Peyer's patch (tissue), 4 donors: ENCODE measurements around the gene CACNA2D3. TPM values are rescaled to one million over a fixed set of nuclear protein-coding genes. Genes with fewer than 3 reads are reported as not detected.

ENCODE experiments used
- DNase-seq, 3 donors: peaks; one replicate each; pipeline ENCODE4 v3.0.0-alpha.2; 2017 to 2019
- H3K27ac ChIP-seq, 4 donors: fragments of 200-600 bp; sonication (generic); one replicate each; pipeline ENCODE4 v1.5.1; 2016 to 2019
- H3K27me3 ChIP-seq, 2 donors: fragments of 200-600 bp; sonication (generic); one replicate each; pipeline ENCODE4 v1.5.1; 2019
- H3K36me3 ChIP-seq, 3 donors: fragments of 200-600 bp; sonication (generic); one replicate each; pipeline ENCODE4 v1.5.1; 2016 to 2019
- H3K4me1 ChIP-seq, 4 donors: fragments of 200-600 bp; sonication (generic); one replicate each; pipeline ENCODE4 v1.5.1; 2016 to 2019
- H3K4me3 ChIP-seq, 4 donors: fragments of 200-600 bp; sonication (generic); 1 replicate in 3 of 4; 2 replicates in 1 of 4; pipeline ENCODE4 v1.5.1; 2016 to 2019; ENCODE audit warnings: mild to moderate bottlenecking in 1 of 4
- H3K9me3 ChIP-seq, 4 donors: fragments of 200-600 bp; sonication (generic); one replicate each; pipeline ENCODE4 v1.5.1; 2016 to 2019; ENCODE audit warnings: mild to moderate bottlenecking in 1 of 4
- POLR2A ChIP-seq, 2 donors: fragments of 450-650 bp; IDR thresholded peaks; one replicate each; pipeline ENCODE4 v1.5.1; 2017; ENCODE audit warnings: antibody characterized with exemption in 2 of 2, mild to moderate bottlenecking in 2 of 2, moderate library complexity in 2 of 2
- total RNA-seq, 4 donors: library from RNA; depleted of rRNA; stranded (reverse); fragments of >200 nt; gene quantifications; one replicate each; pipeline ENCODE4 v1.1.0, GENCODE V29; 2016
- TF ChIP-seq, protein P1 (sequence below), 6 experiments: fragments of 450-650 bp in 4 of 6; fragments of 200-600 bp in 2 of 6; sonication (generic) in 1 of 6; IDR thresholded peaks; one replicate each; pipeline ENCODE4 v1.5.1; 2017 to 2019; ENCODE audit warnings: antibody characterized with exemption in 6 of 6, mild to moderate bottlenecking in 3 of 6, moderate library complexity in 1 of 6

Gene CACNA2D3
- total RNA-seq, 4 donors from 2014 or later: 0.27 to 5.0 TPM; not detected in 2

DNA sequence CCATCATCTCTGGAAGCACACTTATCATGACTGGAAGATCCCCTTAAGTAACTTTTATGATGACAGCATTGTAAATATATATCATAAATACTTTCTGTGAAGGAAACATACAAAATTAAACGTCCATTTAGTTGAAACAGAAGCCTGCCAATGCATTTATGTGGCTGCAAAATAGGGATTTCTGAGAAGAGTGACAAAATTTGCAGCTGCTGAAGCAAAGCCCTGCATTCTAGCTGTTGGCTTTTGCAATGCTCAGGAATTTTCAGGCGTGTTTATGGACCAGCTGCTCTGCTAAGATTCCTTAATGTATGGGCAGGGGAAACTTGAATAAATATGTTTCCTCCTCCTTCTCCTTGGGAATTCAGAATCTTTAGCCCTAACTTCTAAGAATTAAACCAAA, 137.3 kb downstream of the CACNA2D3 start:
- no peak overlapping the region for H3K27ac ChIP-seq
- no peak for TF ChIP-seq POLR2A (IDR thresholded peaks at IDR 0.05)
- TF ChIP-seq, protein P1, sequence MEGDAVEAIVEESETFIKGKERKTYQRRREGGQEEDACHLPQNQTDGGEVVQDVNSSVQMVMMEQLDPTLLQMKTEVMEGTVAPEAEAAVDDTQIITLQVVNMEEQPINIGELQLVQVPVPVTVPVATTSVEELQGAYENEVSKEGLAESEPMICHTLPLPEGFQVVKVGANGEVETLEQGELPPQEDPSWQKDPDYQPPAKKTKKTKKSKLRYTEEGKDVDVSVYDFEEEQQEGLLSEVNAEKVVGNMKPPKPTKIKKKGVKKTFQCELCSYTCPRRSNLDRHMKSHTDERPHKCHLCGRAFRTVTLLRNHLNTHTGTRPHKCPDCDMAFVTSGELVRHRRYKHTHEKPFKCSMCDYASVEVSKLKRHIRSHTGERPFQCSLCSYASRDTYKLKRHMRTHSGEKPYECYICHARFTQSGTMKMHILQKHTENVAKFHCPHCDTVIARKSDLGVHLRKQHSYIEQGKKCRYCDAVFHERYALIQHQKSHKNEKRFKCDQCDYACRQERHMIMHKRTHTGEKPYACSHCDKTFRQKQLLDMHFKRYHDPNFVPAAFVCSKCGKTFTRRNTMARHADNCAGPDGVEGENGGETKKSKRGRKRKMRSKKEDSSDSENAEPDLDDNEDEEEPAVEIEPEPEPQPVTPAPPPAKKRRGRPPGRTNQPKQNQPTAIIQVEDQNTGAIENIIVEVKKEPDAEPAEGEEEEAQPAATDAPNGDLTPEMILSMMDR (IDR thresholded peaks at IDR 0.05): no peak
- H3K27me3 ChIP-seq: no peaks in the 10 kb centered on the region
- no peaks in the 10 kb centered on the region for H3K9me3 ChIP-seq
- H3K36me3 ChIP-seq: no peaks in the 10 kb centered on the region
- H3K4me3 ChIP-seq: no peak overlapping the region
- no peaks in the 10 kb centered on the region for H3K4me1 ChIP-seq
- DNase-seq: no peak

DNA sequence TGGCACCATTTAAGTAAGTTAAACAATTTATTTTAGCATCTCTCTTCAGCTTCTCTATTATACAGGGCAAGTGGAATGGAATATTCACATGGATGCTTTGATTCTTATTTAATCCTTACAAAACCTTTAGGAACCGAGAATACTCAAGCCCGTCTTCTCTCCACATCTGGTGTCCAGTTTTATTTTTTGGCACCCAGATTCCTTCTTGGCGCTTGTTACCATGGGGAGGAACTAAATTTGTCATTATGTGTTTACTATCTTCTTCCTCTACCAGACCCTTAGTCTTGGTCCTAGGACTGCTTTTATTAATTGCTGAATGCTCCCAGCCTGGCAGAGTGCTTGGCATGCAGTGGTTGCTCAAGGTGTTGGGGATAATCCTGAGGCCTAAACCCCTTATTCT, 138.8 kb downstream of the CACNA2D3 start:
- Histone ChIP-seq H3K4me1 (no peaks in the 10 kb centered on the region), H3K36me3 (no peaks in the 10 kb centered on the region), H3K27me3 (no peaks in the 10 kb centered on the region), H3K4me3 (no peak overlapping the region), H3K9me3 (no peaks in the 10 kb centered on the region), H3K27ac (no peak overlapping the region)
- DNase-seq: no peak
- TF ChIP-seq POLR2A (IDR thresholded peaks at IDR 0.05): no peak
- TF ChIP-seq, protein P1 (IDR thresholded peaks at IDR 0.05): no peak

DNA sequence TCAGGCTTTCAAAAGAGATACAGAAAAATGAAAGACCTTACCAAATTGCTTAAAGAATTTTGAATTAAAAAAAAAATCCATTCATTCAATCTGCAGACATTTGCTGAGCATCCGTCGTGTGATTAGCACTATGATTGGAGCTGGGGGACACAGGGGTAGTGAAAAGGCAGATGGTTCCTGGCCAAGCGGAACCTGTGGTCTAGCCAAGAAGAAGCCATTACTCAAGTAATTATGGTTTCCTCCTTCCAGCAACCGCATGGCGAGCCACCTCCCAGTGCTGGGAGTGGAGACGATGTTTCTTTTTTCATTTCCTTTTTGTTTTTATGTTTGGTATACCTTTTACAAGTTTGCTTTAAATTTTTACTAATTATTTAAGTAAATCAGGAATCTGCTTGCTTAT, 140.2 kb downstream of the CACNA2D3 start:
- no peak for DNase-seq
- no peak overlapping the region for H3K4me3 ChIP-seq
- H3K4me1 ChIP-seq: no peaks in the 10 kb centered on the region
- no peak overlapping the region for H3K27ac ChIP-seq
- no peaks in the 10 kb centered on the region for H3K36me3 ChIP-seq
- H3K9me3 ChIP-seq: no peaks in the 10 kb centered on the region
- no peaks in the 10 kb centered on the region for H3K27me3 ChIP-seq
- no peak for TF ChIP-seq POLR2A (IDR thresholded peaks at IDR 0.05)
- TF ChIP-seq, protein P1 (IDR thresholded peaks at IDR 0.05): no peak

DNA sequence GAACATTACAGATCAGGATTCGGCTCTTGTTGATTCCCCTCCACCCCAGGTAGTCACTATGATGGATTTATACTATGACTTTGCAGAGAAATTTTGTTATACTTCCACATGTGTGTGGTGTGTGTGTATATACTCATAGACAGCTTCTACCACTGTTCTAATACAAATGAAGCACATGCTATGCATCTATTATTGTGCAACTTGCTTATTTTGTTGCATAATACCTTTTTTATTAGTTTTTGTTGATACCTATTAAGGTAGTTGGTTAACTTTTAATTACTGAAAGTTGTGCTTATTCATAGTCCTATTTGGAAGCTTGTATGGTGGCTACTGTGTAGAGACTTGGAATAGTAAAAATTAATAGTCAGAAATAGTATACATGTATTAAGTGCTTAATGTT, 140.6 kb downstream of the CACNA2D3 start:
- no peaks in the 10 kb centered on the region for H3K27me3 ChIP-seq
- no peaks in the 10 kb centered on the region for H3K36me3 ChIP-seq
- H3K9me3 ChIP-seq: no peaks in the 10 kb centered on the region
- no peak for DNase-seq
- H3K4me1 ChIP-seq: no peaks in the 10 kb centered on the region
- no peak overlapping the region for H3K4me3 ChIP-seq
- no peak overlapping the region for H3K27ac ChIP-seq
- TF ChIP-seq, protein P1 (IDR thresholded peaks at IDR 0.05): no peak
- no peak for TF ChIP-seq POLR2A (IDR thresholded peaks at IDR 0.05)

DNA sequence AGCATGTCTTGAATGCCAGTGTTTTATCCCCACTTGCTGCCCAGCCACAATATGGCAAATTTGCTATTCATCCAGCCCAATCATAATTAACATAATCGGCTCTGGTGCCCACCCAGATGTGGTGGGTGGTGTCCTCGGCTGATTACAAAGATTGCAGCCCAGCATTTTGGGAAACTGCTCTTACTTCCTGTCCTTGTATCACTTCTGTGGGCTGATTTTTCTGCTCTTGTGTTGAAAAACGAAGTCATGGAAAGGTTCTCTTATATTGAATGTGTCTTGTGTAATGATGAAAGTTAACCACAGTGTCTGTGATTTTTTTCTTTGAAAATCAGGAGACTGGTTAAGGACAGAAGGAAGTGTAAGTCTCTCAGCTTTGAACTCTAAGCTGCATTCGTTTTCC, 141.7 kb downstream of the CACNA2D3 start:
- Histone ChIP-seq H3K36me3 (no peaks in the 10 kb centered on the region), H3K27ac (no peak overlapping the region), H3K4me3 (no peak overlapping the region), H3K9me3 (no peaks in the 10 kb centered on the region), H3K4me1 (no peaks in the 10 kb centered on the region), H3K27me3 (no peaks in the 10 kb centered on the region)
- no peak for DNase-seq
- TF ChIP-seq, protein P1 (IDR thresholded peaks at IDR 0.05): no peak
- no peak for TF ChIP-seq POLR2A (IDR thresholded peaks at IDR 0.05)
